Right atrium auricular region (tissue), 2 donors: ENCODE measurements around the gene PRKCA. TPM values are rescaled to one million over a fixed set of nuclear protein-coding genes. Genes with fewer than 3 reads are reported as not detected.

Experiments used
- DNase-seq: peaks from one replicate; pipeline ENCODE4 v3.0.0-alpha.2; 2019; ENCODE audit warnings: low spot score
- H3K27ac ChIP-seq, 2 donors: fragments of 200-600 bp; sonication (generic); 1 replicate in 1 of 2; 2 replicates in 1 of 2; pipeline ENCODE4 v1.5.1; 2016 to 2019
- H3K27me3 ChIP-seq, 2 donors: fragments of 200-600 bp; sonication (generic); one replicate each; pipeline versions ENCODE4 v1.5.1 to v1.6.0; 2017 to 2019
- H3K36me3 ChIP-seq: fragments of 200-600 bp; sonication (generic); one replicate; pipeline ENCODE4 v1.5.1; 2016
- H3K4me1 ChIP-seq, 2 donors: fragments of 200-600 bp; sonication (generic); one replicate each; pipeline versions ENCODE4 v1.5.1 to v1.6.0; 2017 to 2019
- H3K4me3 ChIP-seq, 2 donors: fragments of 200-600 bp; sonication (generic); 1 replicate in 1 of 2; 2 replicates in 1 of 2; pipeline ENCODE4 v1.5.1; 2017 to 2019; ENCODE audit warnings: mild to moderate bottlenecking in 1 of 2, moderate library complexity in 1 of 2
- H3K9me3 ChIP-seq, 2 donors: fragments of 200-600 bp; sonication (generic); one replicate each; pipeline ENCODE4 v1.5.1; 2019
- total RNA-seq, 2 donors: library from RNA; depleted of rRNA; stranded (reverse); fragments of >200 nt; gene quantifications; one replicate each; pipeline ENCODE4 v1.1.0, GENCODE V29; 2016
- TF ChIP-seq, protein P1 (sequence below), 2 donors: fragments of 200-600 bp; sonication (generic); IDR thresholded peaks; one replicate each; pipeline ENCODE4 v1.5.1; 2019; ENCODE audit warnings: antibody characterized with exemption in 2 of 2

The PRKCA gene
- total RNA-seq, 2 donors from 2014 or later: 6.4 to 6.6 TPM

DNA sequence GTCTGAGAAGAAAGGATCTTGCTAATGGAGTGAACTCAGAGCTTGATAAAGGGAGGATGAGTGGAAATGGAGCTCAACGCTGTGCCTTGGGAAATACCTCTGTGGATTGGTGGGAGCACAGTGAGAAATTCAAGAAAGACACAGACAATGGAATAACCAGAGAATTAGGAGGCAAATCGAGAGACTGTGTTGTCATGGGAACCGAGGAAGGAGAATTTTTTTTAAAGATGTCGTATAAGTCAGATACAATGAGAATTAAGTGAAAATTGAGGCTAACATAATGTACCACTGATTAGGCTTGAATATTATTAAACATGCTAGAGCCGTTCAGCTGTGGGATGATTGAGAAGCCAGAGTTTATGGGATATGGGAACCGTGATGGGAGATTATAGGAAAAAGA is 134.2 kb downstream of the PRKCA start:
- no peak for DNase-seq
- Histone ChIP-seq H3K27ac (no peak overlapping the region), H3K36me3 (no peaks in the 10 kb centered on the region), H3K4me3 (no peak overlapping the region), H3K4me1 (peaks cover 0 to 9% of the 10 kb centered on the region in 2 donors), H3K9me3 (no peaks in the 10 kb centered on the region), H3K27me3 (no peaks in the 10 kb centered on the region)
- TF ChIP-seq, protein P1, sequence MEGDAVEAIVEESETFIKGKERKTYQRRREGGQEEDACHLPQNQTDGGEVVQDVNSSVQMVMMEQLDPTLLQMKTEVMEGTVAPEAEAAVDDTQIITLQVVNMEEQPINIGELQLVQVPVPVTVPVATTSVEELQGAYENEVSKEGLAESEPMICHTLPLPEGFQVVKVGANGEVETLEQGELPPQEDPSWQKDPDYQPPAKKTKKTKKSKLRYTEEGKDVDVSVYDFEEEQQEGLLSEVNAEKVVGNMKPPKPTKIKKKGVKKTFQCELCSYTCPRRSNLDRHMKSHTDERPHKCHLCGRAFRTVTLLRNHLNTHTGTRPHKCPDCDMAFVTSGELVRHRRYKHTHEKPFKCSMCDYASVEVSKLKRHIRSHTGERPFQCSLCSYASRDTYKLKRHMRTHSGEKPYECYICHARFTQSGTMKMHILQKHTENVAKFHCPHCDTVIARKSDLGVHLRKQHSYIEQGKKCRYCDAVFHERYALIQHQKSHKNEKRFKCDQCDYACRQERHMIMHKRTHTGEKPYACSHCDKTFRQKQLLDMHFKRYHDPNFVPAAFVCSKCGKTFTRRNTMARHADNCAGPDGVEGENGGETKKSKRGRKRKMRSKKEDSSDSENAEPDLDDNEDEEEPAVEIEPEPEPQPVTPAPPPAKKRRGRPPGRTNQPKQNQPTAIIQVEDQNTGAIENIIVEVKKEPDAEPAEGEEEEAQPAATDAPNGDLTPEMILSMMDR (IDR thresholded peaks at IDR 0.05): no peak

DNA sequence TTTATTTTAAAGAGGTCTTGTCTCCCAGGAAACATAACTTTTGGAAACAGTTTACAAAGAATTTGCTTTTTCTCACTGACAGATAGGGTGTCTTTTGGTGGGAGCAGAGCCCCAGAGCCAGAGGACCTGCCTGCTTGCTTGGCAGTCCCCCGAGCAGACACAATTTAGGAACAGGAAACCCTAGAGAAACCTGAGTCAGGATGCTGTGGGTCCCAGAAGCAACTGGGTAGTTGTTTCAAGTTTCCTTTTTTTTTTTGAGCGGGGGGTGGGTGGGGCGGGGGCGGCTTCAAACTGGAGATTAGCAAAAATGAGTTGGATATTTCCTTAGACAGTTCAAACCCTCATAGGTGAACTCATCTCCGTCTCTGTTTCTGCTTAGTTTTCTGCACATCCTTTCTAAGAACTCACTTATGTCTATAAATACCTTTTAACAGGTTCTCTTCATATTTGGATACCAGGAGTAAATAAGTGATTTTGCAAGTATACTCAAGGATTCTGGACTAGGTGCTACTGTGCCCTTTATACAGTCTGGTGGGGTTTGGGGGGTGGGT is 135.1 kb downstream of the PRKCA start:
- H3K36me3 ChIP-seq: no peaks in the 10 kb centered on the region
- DNase-seq: no peak
- H3K4me1 ChIP-seq: peaks cover 0 to 4% of the 10 kb centered on the region in 2 donors
- H3K9me3 ChIP-seq: no peaks in the 10 kb centered on the region
- TF ChIP-seq, protein P1 (IDR thresholded peaks at IDR 0.05): no peak
- no peak overlapping the region for H3K4me3 ChIP-seq
- H3K27ac ChIP-seq: no peak overlapping the region
- no peaks in the 10 kb centered on the region for H3K27me3 ChIP-seq

DNA sequence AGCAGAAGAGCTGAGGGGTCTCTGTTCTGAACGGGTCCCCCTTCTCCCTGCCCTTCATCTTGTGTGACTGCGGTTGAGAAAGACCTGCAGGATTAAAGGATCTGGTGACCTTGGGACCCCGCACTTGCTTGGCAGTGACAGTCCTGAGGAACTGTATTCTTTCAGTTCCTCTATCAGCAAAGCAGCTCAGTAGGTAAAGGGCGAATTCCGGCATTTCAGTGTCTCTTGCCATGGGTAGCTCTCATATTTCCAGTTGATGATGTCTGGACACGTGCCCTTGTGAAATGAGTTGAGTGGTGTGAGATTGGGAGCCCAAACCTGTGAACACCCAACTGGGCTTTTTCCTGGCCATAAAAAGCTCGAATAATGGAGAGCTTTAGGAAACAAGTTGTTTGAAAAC is 135.7 kb downstream of the PRKCA start:
- TF ChIP-seq, protein P1 (IDR thresholded peaks at IDR 0.05): no peak
- H3K27me3 ChIP-seq: no peaks in the 10 kb centered on the region
- peaks cover 0 to 4% of the 10 kb centered on the region in 2 donors for H3K4me1 ChIP-seq
- no peaks in the 10 kb centered on the region for H3K36me3 ChIP-seq
- no peak overlapping the region for H3K4me3 ChIP-seq
- DNase-seq: no peak
- H3K9me3 ChIP-seq: no peaks in the 10 kb centered on the region
- no peak overlapping the region for H3K27ac ChIP-seq

DNA sequence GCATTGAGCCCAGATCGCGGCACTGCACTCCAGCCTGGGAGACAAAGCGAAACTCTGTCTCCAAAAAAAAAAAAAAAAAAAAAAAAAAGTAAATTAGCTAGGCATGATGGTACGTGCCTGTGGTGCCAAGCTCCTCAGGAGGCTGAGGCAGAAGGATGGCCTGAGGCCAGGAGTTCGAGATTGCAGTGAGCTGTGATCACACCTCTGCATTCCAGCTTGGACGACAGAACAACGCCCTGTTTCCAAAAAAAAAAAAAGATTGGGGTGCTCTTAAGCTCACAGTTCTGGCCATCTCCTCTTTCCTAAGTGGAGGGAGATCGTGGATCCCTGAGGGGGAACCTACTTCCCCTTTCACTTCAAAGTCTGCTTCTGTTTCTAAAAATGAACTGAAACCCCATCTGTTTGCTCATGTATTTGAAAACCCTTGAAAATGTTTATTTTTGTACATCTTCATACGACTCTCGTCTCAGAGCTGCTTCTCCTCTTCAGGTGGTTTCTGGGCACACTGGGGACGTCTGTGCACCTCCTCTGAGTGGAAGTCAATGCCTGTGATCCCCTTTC is 138.8 kb downstream of the PRKCA start:
- H3K36me3 ChIP-seq: no peaks in the 10 kb centered on the region
- no peak for DNase-seq
- no peak overlapping the region for H3K4me3 ChIP-seq
- no peaks in the 10 kb centered on the region for H3K9me3 ChIP-seq
- no peak overlapping the region for H3K27ac ChIP-seq
- peaks cover 0 to 4% of the 10 kb centered on the region in 2 donors for H3K4me1 ChIP-seq
- TF ChIP-seq, protein P1 (IDR thresholded peaks at IDR 0.05): no peak
- H3K27me3 ChIP-seq: no peaks in the 10 kb centered on the region

DNA sequence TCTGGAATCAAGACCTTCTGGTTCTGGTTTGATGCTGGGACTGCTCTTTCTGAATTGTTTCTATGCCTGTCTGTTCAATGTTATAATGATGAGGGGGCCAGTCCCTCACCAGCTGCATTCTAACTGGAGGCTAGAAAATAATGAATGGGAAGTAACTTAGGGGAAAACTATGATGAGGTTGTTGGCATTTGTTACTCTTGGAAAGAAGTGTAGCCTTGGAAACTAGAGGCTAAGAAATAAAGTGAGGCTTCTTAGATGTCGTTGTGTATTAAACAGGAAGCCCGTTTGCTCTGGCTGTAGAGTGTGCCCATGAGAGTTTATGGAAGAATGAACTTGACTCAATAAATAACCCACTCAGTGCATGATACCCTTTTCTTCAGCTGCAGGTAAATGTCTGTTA is 140.8 kb downstream of the PRKCA start:
- H3K27me3 ChIP-seq: no peaks in the 10 kb centered on the region
- H3K9me3 ChIP-seq: no peaks in the 10 kb centered on the region
- no peak overlapping the region for H3K4me3 ChIP-seq
- TF ChIP-seq, protein P1 (IDR thresholded peaks at IDR 0.05): no peak
- H3K4me1 ChIP-seq: peaks cover 0 to under 1% of the 10 kb centered on the region in 2 donors
- no peak overlapping the region for H3K27ac ChIP-seq
- no peak for DNase-seq
- H3K36me3 ChIP-seq: no peaks in the 10 kb centered on the region

DNA sequence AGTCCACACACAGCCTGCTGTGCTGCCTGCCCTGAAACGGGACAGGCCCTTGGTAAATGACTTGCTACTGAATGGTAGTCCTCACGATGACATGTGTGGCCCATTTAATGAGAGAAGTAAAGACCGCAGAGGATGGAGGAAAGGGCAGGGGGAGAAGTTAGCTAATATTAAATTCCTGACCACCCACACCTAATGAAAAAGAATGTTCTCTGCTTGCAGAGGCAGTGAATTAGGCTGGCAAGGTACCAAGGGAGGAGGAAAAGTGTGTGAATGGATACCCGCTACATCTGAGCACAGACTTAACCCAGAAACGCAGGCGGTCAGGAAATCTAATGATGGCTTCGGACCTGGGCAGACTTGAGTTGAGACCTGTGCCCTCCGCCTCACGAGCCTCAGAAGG is 141.2 kb downstream of the PRKCA start:
- H3K27ac ChIP-seq: no peak overlapping the region
- H3K27me3 ChIP-seq: no peaks in the 10 kb centered on the region
- TF ChIP-seq, protein P1 (IDR thresholded peaks at IDR 0.05): no peak
- no peaks in the 10 kb centered on the region for H3K36me3 ChIP-seq
- DNase-seq: no peak
- no peaks in the 10 kb centered on the region for H3K9me3 ChIP-seq
- H3K4me1 ChIP-seq: no peaks in the 10 kb centered on the region
- H3K4me3 ChIP-seq: no peak overlapping the region
